HepG2 (cell line): ENCODE data around the gene PKDREJ. TPM values are rescaled to one million over a fixed set of nuclear protein-coding genes. Genes with fewer than 3 reads are reported as not detected.

ENCODE experiments used
- ATAC-seq: fragments of 200-7000 bp; cut with Tn5 transposase; 3 replicates; pipeline ENCODE4 v1.9.1; 2020; ENCODE audit warnings: mild to moderate bottlenecking, moderate library complexity
- BruUV-seq: library from RNA; stranded (reverse); fragments of 400-500 nt; replicated peaks from 2 replicates; lab custom pipeline; 2021; lab: Mats Ljungman, UMichigan
- CTCF ChIA-PET: fragments of 300-600 bp; formaldehyde crosslinking; extraction: SDS; loops from one replicate; lab custom pipeline; 2021; ENCODE audit warnings: low total read pairs, inconsistent platforms, low intra/inter-chr PET ratio; lab: Yijun Ruan, JAX
- POLR2A ChIA-PET: fragments of 350-600 bp; sonication (Branson Sonifier 250); formaldehyde crosslinking; loops from one replicate; lab custom pipeline; 2020; ENCODE audit warnings: antibody characterized with exemption, inconsistent platforms; lab: Yijun Ruan, JAX
- DNase-seq: peaks from one replicate; pipeline ENCODE4 v3.0.0-alpha.2; 2015; ENCODE audit warnings: low spot score
- FAIRE-seq: peaks from 3 replicates; lab custom pipeline; 2011; peaks lifted over from hg19 to GRCh38; lab: Jason Lieb, UNC
- H2AFZ ChIP-seq: one replicate; pipeline ENCODE4 v1.6.1; 2011; ENCODE audit warnings: low read length, inconsistent platforms
- H3K27ac ChIP-seq: fragments of 300-600 bp; 3 replicates; pipeline ENCODE4 v1.8.0; 2011; ENCODE audit warnings: mixed run types, mild to moderate bottlenecking, mixed read lengths, low read length, inconsistent platforms; ENCODE audit not compliant: insufficient read depth; ENCODE audit errors: extremely low read length
- H3K27me3 ChIP-seq, 2 experiments: fragments of 200-600 bp in 1 of 2; 2 replicates in 1 of 2; 3 replicates in 1 of 2; pipeline versions ENCODE4 v1.6.0 to v1.8.0; 2011; ENCODE audit warnings: low read length in 2 of 2, mild to moderate bottlenecking in 2 of 2, moderate library complexity in 2 of 2, inconsistent platforms in 1 of 2; ENCODE audit not compliant: insufficient read depth in 2 of 2, control insufficient read depth in 1 of 2
- H3K36me3 ChIP-seq, 2 experiments: fragments of 200-600 bp in 1 of 2; replicated peaks in 1 of 2; 2 replicates in 1 of 2; 3 replicates in 1 of 2; pipeline versions ENCODE4 v1.5.1 to v1.8.0; 2011; ENCODE audit warnings: low read length in 2 of 2, inconsistent platforms in 1 of 2; ENCODE audit not compliant: insufficient read depth in 2 of 2, control insufficient read depth in 1 of 2
- H3K4me1 ChIP-seq: 2 replicates; pipeline ENCODE4 v1.5.1; 2012; ENCODE audit warnings: low read length, inconsistent platforms; ENCODE audit not compliant: insufficient read depth
- H3K4me2 ChIP-seq: 2 replicates; pipeline ENCODE4 v1.6.0; 2011; ENCODE audit warnings: low read depth, low read length, inconsistent platforms
- H3K4me3 ChIP-seq, 3 experiments: fragments of 200-600 bp in 1 of 3; sonication (generic), shearing (Covaris generic) in 1 of 3; replicated peaks in 1 of 3; 2 replicates each; pipeline ENCODE4 v1.5.1; 2011 to 2016; ENCODE audit warnings: low read length in 3 of 3, inconsistent platforms in 2 of 3, low read depth in 2 of 3, mild to moderate bottlenecking in 2 of 3, control low read depth in 1 of 3, mixed read lengths in 1 of 3; ENCODE audit not compliant: insufficient read depth in 1 of 3
- H3K79me2 ChIP-seq: one replicate; pipeline ENCODE4 v1.6.1; 2011; ENCODE audit warnings: low read length, inconsistent platforms; ENCODE audit not compliant: insufficient read depth
- H3K9ac ChIP-seq: 2 replicates; pipeline ENCODE4 v1.6.0; 2011; ENCODE audit warnings: mild to moderate bottlenecking, low read depth, low read length, inconsistent platforms; ENCODE audit not compliant: insufficient read depth
- H3K9me3 ChIP-seq: 2 replicates; pipeline ENCODE4 v1.5.1; 2012; ENCODE audit warnings: mild to moderate bottlenecking, low read length
- H4K20me1 ChIP-seq: 2 replicates; pipeline ENCODE4 v1.6.0; 2011; ENCODE audit warnings: inconsistent platforms, mild to moderate bottlenecking, low read length, moderate library complexity; ENCODE audit not compliant: insufficient read depth
- ARNT2 ChIP-seq: sonication (generic); formaldehyde crosslinking; IDR thresholded peaks from 2 replicates; pipeline ENCODE4 v1.8.0; 2022; ENCODE audit warnings: mild to moderate bottlenecking, low read depth, missing genetic modification reagents, moderate library complexity
- CCAR2 ChIP-seq: fragments of 200-400 bp; formaldehyde crosslinking; optimal IDR thresholded peaks from 2 replicates; pipeline ENCODE3; 2018; ENCODE audit warnings: low read depth, mild to moderate bottlenecking, low read length, moderate library complexity
- JUND ChIP-seq: sonication (generic); formaldehyde crosslinking; IDR thresholded peaks from 2 replicates; pipeline ENCODE4 v1.8.0; 2022; ENCODE audit warnings: mild to moderate bottlenecking, missing genetic modification reagents
- LBX2 ChIP-seq: sonication (generic); formaldehyde crosslinking; IDR thresholded peaks from 2 replicates; pipeline ENCODE4 v1.5.0; 2020; ENCODE audit warnings: missing genetic modification reagents, mild to moderate bottlenecking, borderline replicate concordance
- NFATC3 ChIP-seq: sonication (generic); formaldehyde crosslinking; IDR thresholded peaks from 2 replicates; pipeline ENCODE4 v1.5.1; 2020; ENCODE audit warnings: mild to moderate bottlenecking, missing genetic modification reagents
- NFE2L2 ChIP-seq: fragments of 150-350 bp; IDR thresholded peaks from 2 replicates; pipeline ENCODE4 v1.6.1; 2014; ENCODE audit warnings: low read length
- NR3C1 ChIP-seq: sonication (generic); formaldehyde crosslinking; IDR thresholded peaks from 2 replicates; pipeline ENCODE4 v1.4.0; 2020; ENCODE audit warnings: missing genetic modification reagents
- SIX1 ChIP-seq: sonication (generic); formaldehyde crosslinking; IDR thresholded peaks from 2 replicates; pipeline ENCODE4 v1.4.0; 2020; ENCODE audit warnings: missing genetic modification reagents, borderline replicate concordance
- SSRP1 ChIP-seq: IDR thresholded peaks from 2 replicates; pipeline ENCODE4 v1.6.1; 2016; ENCODE audit warnings: control low read depth
- YEATS4 ChIP-seq: sonication (generic); formaldehyde crosslinking; IDR thresholded peaks from 2 replicates; pipeline ENCODE4 v1.4.0; 2020; ENCODE audit warnings: missing genetic modification reagents, borderline replicate concordance
- ZNF274 ChIP-seq: sonication (generic); formaldehyde crosslinking; IDR thresholded peaks from 2 replicates; pipeline ENCODE4 v1.5.1; 2020; ENCODE audit warnings: mild to moderate bottlenecking, missing genetic modification reagents
- ZNF687 ChIP-seq: sonication (generic); formaldehyde crosslinking; IDR thresholded peaks from 2 replicates; pipeline ENCODE4 v1.5.1; 2020; ENCODE audit warnings: mild to moderate bottlenecking, missing genetic modification reagents, moderate library complexity
- WGBS: methylation state at CpG from one replicate; pipeline ENCODE4 v1.1.6; 2017; ENCODE audit warnings: low lambda C conversion rate; 5-methylcytosine and 5-hydroxymethylcytosine counted together
- in situ Hi-C: cut with HindIII; loops from 2 replicates; pipeline ENCODE4 v1.10.0; 2017; ENCODE audit warnings: low pct_unique_long_range_greater_than_20kb; ENCODE audit not compliant: extremely low pct_ligation_motif_present
- intact Hi-C: fragments of 100-400 bp; cut with micrococcal nuclease; formaldehyde crosslinking; loops from one replicate; pipeline ENCODE4 v1.10.0; 2022; ENCODE audit not compliant: unreplicated experiment
- polyA plus RNA-seq, 8 experiments: library from polyadenylated mRNA; depleted of rRNA in 3 of 8; stranded (reverse) in 7 of 8; unstranded in 1 of 8; fragments of >200 nt; fragmentation: Illumina TruSeq in 4 of 8; extraction: Trizol in 4 of 8; gene quantifications; 2 replicates each; pipeline versions ENCODE4 v1.2.1 to v1.2.3, GENCODE V29; 2011 to 2016; ENCODE audit warnings: low read depth in 4 of 8, missing spikeins in 1 of 8, mixed read lengths in 1 of 8; ENCODE audit not compliant: insufficient read depth in 1 of 8
- total RNA-seq, 5 experiments: library from RNA; depleted of rRNA; stranded (reverse); fragments of >200 nt; fragmentation: Illumina TruSeq; extraction: Trizol; gene quantifications; 2 replicates each; pipeline ENCODE4 v1.2.3, GENCODE V29; 2016; ENCODE audit warnings: low read depth in 1 of 5

PKDREJ gene
- total and polyA plus RNA-seq, 2 of the 13 experiments (the other 11 are each of a cell fraction or from before 2014, with no cell fraction given), result not detected

- ATAC-seq, result no peak
- Histone ChIP-seq H3K4me2 (no peak overlapping the region), H3K27ac (no peak overlapping the region), H3K9ac (no peak overlapping the region), H3K4me1 (no peaks in the 10 kb centered on the region), H3K4me3 (no peak overlapping the region), H3K9me3 (peaks cover 7% of the 10 kb centered on the region), H3K36me3 (peaks cover 11 to 58% of the 10 kb centered on the region in 2 experiments), H4K20me1 (no peaks in the 10 kb centered on the region), H2AFZ (no peak overlapping the region), H3K79me2 (no peaks in the 10 kb centered on the region), H3K27me3 (no peaks in the 10 kb centered on the region)
- no peak for DNase-seq
- intact Hi-C loops, result no loop called here
- FAIRE-seq, result no peak
- ChIA-PET POLR2A (no interaction called here), CTCF (no interaction called here)
- in situ Hi-C loops, result no loop called here
- WGBS, result 98% methylated on average over 29 of the region's 29 CpGs
- TF ChIP-seq YEATS4 (no peak), JUND (CRISPR knock-in tag) (no peak), SIX1 (CRISPR knock-in tag) (no peak), LBX2 (CRISPR knock-in tag) (no peak)
- no TSS peak for BruUV-seq
Measured at GRCh38 chr22:46214149-46214548, 49.0 kb downstream of the PKDREJ start.

GRCh38 chr22:46213052-46213451 is 50.1 kb downstream of the PKDREJ start:
- ChIA-PET POLR2A (no interaction called here), CTCF (no interaction called here)
- no peak for ATAC-seq
- H4K20me1 ChIP-seq, result no peaks in the 10 kb centered on the region
- no peak overlapping the region for H3K4me2 ChIP-seq
- BruUV-seq, result no TSS peak
- no peaks in the 10 kb centered on the region for H3K27me3 ChIP-seq
- peaks cover 10 to 61% of the 10 kb centered on the region in 2 experiments for H3K36me3 ChIP-seq
- H2AFZ ChIP-seq, result no peak overlapping the region
- peaks cover 18% of the 10 kb centered on the region for H3K9me3 ChIP-seq
- H3K79me2 ChIP-seq, result no peaks in the 10 kb centered on the region
- H3K4me3 ChIP-seq, result no peak overlapping the region
- 97% methylated on average over 4 of the region's 4 CpGs for WGBS
- no peak overlapping the region for H3K27ac ChIP-seq
- DNase-seq, result no peak
- H3K9ac ChIP-seq, result no peak overlapping the region
- H3K4me1 ChIP-seq, result no peaks in the 10 kb centered on the region
- in situ Hi-C loops (no loop called here), intact Hi-C loops (no loop called here)
- FAIRE-seq, result no peak
- TF ChIP-seq ZNF687 (CRISPR knock-in tag) (no peak), NFE2L2 (no peak), NR3C1 (CRISPR knock-in tag) (no peak), ZNF274 (CRISPR knock-in tag) (no peak), NFATC3 (CRISPR knock-in tag) (no peak), SSRP1 (no peak), ARNT2 (CRISPR knock-in tag) (no peak), CCAR2 (no peak)
